ENCODE results near the gene IGF1. TPM values are rescaled to one million over a fixed set of nuclear protein-coding genes. Genes with fewer than 3 reads are reported as not detected.

The IGF1 gene
- total RNA-seq, 4 donors from 2014 or later, result 0.84 to 42.3 (median 4.9) TPM

- 69 to 78% methylated on average over 2 of the region's 2 CpGs for WGBS, 2 donors
- H3K4me3 ChIP-seq (ENCODE audit: low read depth, poor library complexity, severe bottlenecking), result no peak overlapping the region
- intact Hi-C loops (cut with DNase I; ENCODE audit: low total_unique reads), result no loop called here
- DNase-seq (ENCODE audit: low spot score in 2 of 2), result no peak
- TF ChIP-seq POLR2A (IDR thresholded peaks at IDR 0.05) (no peak), CTCF (IDR thresholded peaks at IDR 0.05) (no peak)
Measured at GRCh38 chr12:102504280-102504679, 23.9 kb upstream of the IGF1 start.

GRCh38 chr12:102503831-102504230 is 23.5 kb upstream of the IGF1 start:
- no peak overlapping the region for H3K4me3 ChIP-seq (ENCODE audit: low read depth, poor library complexity, severe bottlenecking)
- no peak for DNase-seq (ENCODE audit: low spot score in 2 of 2)
- 0% methylated on average over 1 of the region's 1 CpG for WGBS, 2 donors
- intact Hi-C loops (cut with DNase I; ENCODE audit: low total_unique reads), result no loop called here
- TF ChIP-seq CTCF (IDR thresholded peaks at IDR 0.05) (no peak), POLR2A (IDR thresholded peaks at IDR 0.05) (no peak)

- intact Hi-C loops (cut with DNase I; ENCODE audit: low total_unique reads), result no loop called here
- no peak for TF ChIP-seq POLR2A (IDR thresholded peaks at IDR 0.05)
- TF ChIP-seq CTCF (IDR thresholded peaks at IDR 0.05), result no peak
- DNase-seq (ENCODE audit: low spot score in 2 of 2), result peak in 1 of 2 donors; percentile 16
- WGBS, 2 donors, result 74 to 79% methylated on average over 2 of the region's 2 CpGs
- no peak overlapping the region for H3K4me3 ChIP-seq (ENCODE audit: low read depth, poor library complexity, severe bottlenecking)
Measured at GRCh38 chr12:102503056-102503681, 22.8 kb upstream of the IGF1 start.

GRCh38 chr12:102501773-102502172 is 21.4 kb upstream of the IGF1 start:
- intact Hi-C loops (cut with DNase I; ENCODE audit: low total_unique reads), result no loop called here
- no peak for TF ChIP-seq POLR2A (IDR thresholded peaks at IDR 0.05)
- no peak for TF ChIP-seq CTCF (IDR thresholded peaks at IDR 0.05)
- peak in 1 of 2 donors; percentile 67 for DNase-seq (ENCODE audit: low spot score in 2 of 2)
- H3K4me3 ChIP-seq (ENCODE audit: low read depth, poor library complexity, severe bottlenecking), result no peak overlapping the region
- 51 to 62% methylated on average over 5 of the region's 5 CpGs for WGBS, 2 donors

GRCh38 chr12:102498471-102498870 is 18.1 kb upstream of the IGF1 start:
- 50 to 72% methylated on average over 1 of the region's 1 CpG for WGBS, 2 donors
- no peak for DNase-seq (ENCODE audit: low spot score in 2 of 2)
- H3K4me3 ChIP-seq (ENCODE audit: low read depth, poor library complexity, severe bottlenecking), result no peak overlapping the region
- intact Hi-C loops (cut with DNase I; ENCODE audit: low total_unique reads), result no loop called here
- no peak for TF ChIP-seq CTCF (IDR thresholded peaks at IDR 0.05)

GRCh38 chr12:102497743-102498142 is 17.4 kb upstream of the IGF1 start:
- intact Hi-C loops (cut with DNase I; ENCODE audit: low total_unique reads), result no loop called here
- WGBS, 2 donors, result 77 to 80% methylated on average over 1 of the region's 1 CpG
- H3K4me3 ChIP-seq (ENCODE audit: low read depth, poor library complexity, severe bottlenecking), result no peak overlapping the region
- no peak for DNase-seq (ENCODE audit: low spot score in 2 of 2)
- TF ChIP-seq CTCF (IDR thresholded peaks at IDR 0.05), result no peak
- no peak for TF ChIP-seq POLR2A (IDR thresholded peaks at IDR 0.05)
